IPS-NIHi11 (cell line): ENCODE data around the gene PAOX.

Source experiments
- DNase-seq: peaks from one replicate; pipeline ENCODE4 v3.0.0; 2012; ENCODE audit warnings: mixed read lengths, low spot score

Gene PAOX

GRCh38 chr10:133439517-133440461, 60.7 kb downstream of the PAOX start:
- DNase-seq = no peak

- no peak for DNase-seq
Observed at GRCh38 chr10:133440633-133441285, 61.7 kb downstream of the PAOX start.
